Keratinocyte (primary cell): Measurements from ENCODE around the gene NF2.

Experiments
- EZH2 ChIP-seq: IDR thresholded peaks from one replicate; pipeline ENCODE4 v1.6.1; 2012; ENCODE audit warnings: inconsistent platforms, mild to moderate bottlenecking, low read length, moderate library complexity
- TF ChIP-seq, protein P1 (sequence below), 3 experiments: IDR thresholded peaks in 1 of 3; conservative IDR thresholded peaks in 1 of 3; optimal IDR thresholded peaks in 1 of 3; 2 replicates in 2 of 3; 3 replicates in 1 of 3; pipeline versions ENCODE3 to v1.5.1; 2011; ENCODE audit warnings: low read length in 3 of 3, mild to moderate bottlenecking in 3 of 3, moderate library complexity in 2 of 3, control low read depth in 1 of 3, inconsistent platforms in 1 of 3; ENCODE audit not compliant: insufficient read depth in 2 of 3; ENCODE audit errors: extremely low read depth in 1 of 3

DNA sequence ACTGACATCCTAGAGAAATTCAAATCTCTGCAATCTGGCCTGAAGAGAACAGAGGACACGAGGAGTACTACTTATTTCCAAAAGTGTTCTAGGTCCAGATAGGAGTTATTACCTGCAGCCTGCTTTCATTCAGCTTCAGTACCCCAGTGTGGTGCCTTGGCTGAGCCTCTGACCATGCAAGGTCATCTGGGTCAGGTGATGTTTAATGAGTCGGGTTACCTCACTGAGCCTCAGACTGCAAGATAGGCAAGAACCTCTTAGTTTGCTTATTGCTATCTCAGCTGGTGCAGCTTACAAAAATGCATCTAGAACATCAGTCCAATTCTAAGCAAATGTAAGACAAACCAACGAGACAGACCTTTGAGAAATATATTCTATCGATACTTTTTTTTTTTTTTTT, 9.5 kb upstream of the NF2 start:
- TF ChIP-seq, protein P1, sequence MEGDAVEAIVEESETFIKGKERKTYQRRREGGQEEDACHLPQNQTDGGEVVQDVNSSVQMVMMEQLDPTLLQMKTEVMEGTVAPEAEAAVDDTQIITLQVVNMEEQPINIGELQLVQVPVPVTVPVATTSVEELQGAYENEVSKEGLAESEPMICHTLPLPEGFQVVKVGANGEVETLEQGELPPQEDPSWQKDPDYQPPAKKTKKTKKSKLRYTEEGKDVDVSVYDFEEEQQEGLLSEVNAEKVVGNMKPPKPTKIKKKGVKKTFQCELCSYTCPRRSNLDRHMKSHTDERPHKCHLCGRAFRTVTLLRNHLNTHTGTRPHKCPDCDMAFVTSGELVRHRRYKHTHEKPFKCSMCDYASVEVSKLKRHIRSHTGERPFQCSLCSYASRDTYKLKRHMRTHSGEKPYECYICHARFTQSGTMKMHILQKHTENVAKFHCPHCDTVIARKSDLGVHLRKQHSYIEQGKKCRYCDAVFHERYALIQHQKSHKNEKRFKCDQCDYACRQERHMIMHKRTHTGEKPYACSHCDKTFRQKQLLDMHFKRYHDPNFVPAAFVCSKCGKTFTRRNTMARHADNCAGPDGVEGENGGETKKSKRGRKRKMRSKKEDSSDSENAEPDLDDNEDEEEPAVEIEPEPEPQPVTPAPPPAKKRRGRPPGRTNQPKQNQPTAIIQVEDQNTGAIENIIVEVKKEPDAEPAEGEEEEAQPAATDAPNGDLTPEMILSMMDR (optimal IDR thresholded peaks at IDR 0.05 in 1 of 3, IDR thresholded peaks at IDR 0.05 in 1 of 3, conservative IDR thresholded peaks at IDR 0.05 in 1 of 3; ENCODE audit: extremely low read depth in 1 of 3, insufficient read depth in 2 of 3, low read length in 3 of 3) = no peak
- no peak for TF ChIP-seq EZH2
